ENCODE measurements around the gene PHACTR3.

PHACTR3 gene

GRCh38 chr20:59571551-59572314 is 32.6 kb upstream of the PHACTR3 start:
- no peak overlapping the region for H3K4ac ChIP-seq (ENCODE audit: low read depth in 1 of 2, low read length in 2 of 2)
- no peak overlapping the region for H3K27ac ChIP-seq (ENCODE audit: low read length, poor library complexity, severe bottlenecking)
- no peak overlapping the region for H2BK5ac ChIP-seq (ENCODE audit: low read depth, low read length, poor library complexity, severe bottlenecking)
- H2BK120ac ChIP-seq (ENCODE audit: low read depth, low read length): no peak overlapping the region
- H3K4me3 ChIP-seq (ENCODE audit: insufficient read depth in 1 of 2, low read depth in 1 of 2, low read length in 2 of 2): peak overlapping the region in 1 of 2 experiments; percentile 80
- no peak overlapping the region for H3K14ac ChIP-seq (ENCODE audit: low read length in 2 of 2)
- no peak overlapping the region for H2BK15ac ChIP-seq (ENCODE audit: low read depth, poor library complexity, severe bottlenecking)
- WGBS: 56% methylated on average over 28 of the region's 28 CpGs
- H3K23ac ChIP-seq (ENCODE audit: low read length in 2 of 2): no peak overlapping the region
- no peak overlapping the region for H2BK12ac ChIP-seq (ENCODE audit: low read length in 2 of 2)
- no peak overlapping the region for H2AK5ac ChIP-seq (ENCODE audit: low read length, severe bottlenecking)
- H3K4me2 ChIP-seq (ENCODE audit: low read length, poor library complexity, severe bottlenecking): no peak overlapping the region
- no peak overlapping the region for H2AFZ ChIP-seq (ENCODE audit: low read depth, low read length)
- no peaks in the 10 kb centered on the region for H3K9me3 ChIP-seq (ENCODE audit: control insufficient read depth, low read length)
- peak overlapping the region; percentile 95 for H3K9ac ChIP-seq (ENCODE audit: low read length)
- no peak for DNase-seq
- no peak overlapping the region for H3K18ac ChIP-seq (ENCODE audit: low read depth in 1 of 2, low read length in 2 of 2)
- H3K79me1 ChIP-seq (replicated peaks; ENCODE audit: low read length, poor library complexity, severe bottlenecking): no peaks in the 10 kb centered on the region
- H4K8ac ChIP-seq (ENCODE audit: low read length): no peak overlapping the region
- H4K91ac ChIP-seq (ENCODE audit: low read length): no peak overlapping the region
- H3K27me3 ChIP-seq (ENCODE audit: control insufficient read depth in 1 of 2, insufficient read depth in 1 of 2, low read length in 2 of 2): peaks cover 3 to 88% of the 10 kb centered on the region in 2 experiments
- no peaks in the 10 kb centered on the region for H3K36me3 ChIP-seq (ENCODE audit: control insufficient read depth in 1 of 2, insufficient read depth in 2 of 2, low read depth in 1 of 2, low read length in 2 of 2)
- H3K4me1 ChIP-seq (ENCODE audit: control insufficient read depth, insufficient read depth, low read depth, low read length): no peaks in the 10 kb centered on the region

DNA sequence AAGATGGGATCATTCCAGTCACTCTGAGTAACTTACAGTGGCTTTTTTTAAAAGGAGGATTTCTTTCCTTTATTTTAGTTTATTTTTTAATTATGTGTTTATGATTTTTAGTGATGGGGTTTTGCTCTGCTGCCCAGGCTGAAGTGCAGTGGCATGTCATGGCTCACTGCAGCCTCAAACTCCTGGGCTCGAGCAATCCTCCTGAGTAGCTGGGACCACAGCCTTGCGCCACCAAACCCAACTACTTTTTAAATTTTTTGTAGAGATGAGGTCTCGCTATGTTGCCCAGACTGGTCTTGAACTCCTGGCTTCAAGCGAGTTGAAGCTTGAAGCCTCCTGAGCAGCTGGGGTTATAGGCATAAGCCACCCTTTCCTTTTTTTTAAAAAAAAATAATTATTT is 31.8 kb upstream of the PHACTR3 start:
- Histone ChIP-seq H3K4ac (ENCODE audit: low read depth in 1 of 2, low read length in 2 of 2) (no peak overlapping the region), H3K27ac (ENCODE audit: low read length, poor library complexity, severe bottlenecking) (no peak overlapping the region), H3K4me2 (ENCODE audit: low read length, poor library complexity, severe bottlenecking) (no peak overlapping the region), H2BK12ac (ENCODE audit: low read length in 2 of 2) (no peak overlapping the region), H3K4me3 (ENCODE audit: insufficient read depth in 1 of 2, low read depth in 1 of 2, low read length in 2 of 2) (no peak overlapping the region), H4K8ac (ENCODE audit: low read length) (no peak overlapping the region), H2BK5ac (ENCODE audit: low read depth, low read length, poor library complexity, severe bottlenecking) (no peak overlapping the region), H2BK15ac (ENCODE audit: low read depth, poor library complexity, severe bottlenecking) (no peak overlapping the region), H2BK120ac (ENCODE audit: low read depth, low read length) (no peak overlapping the region), H3K36me3 (ENCODE audit: control insufficient read depth in 1 of 2, insufficient read depth in 2 of 2, low read depth in 1 of 2, low read length in 2 of 2) (no peaks in the 10 kb centered on the region), H2AK5ac (ENCODE audit: low read length, severe bottlenecking) (no peak overlapping the region), H4K91ac (ENCODE audit: low read length) (no peak overlapping the region), H3K79me1 (replicated peaks; ENCODE audit: low read length, poor library complexity, severe bottlenecking) (no peaks in the 10 kb centered on the region), H3K4me1 (ENCODE audit: control insufficient read depth, insufficient read depth, low read depth, low read length) (no peaks in the 10 kb centered on the region), H3K9ac (ENCODE audit: low read length) (no peak overlapping the region), H3K18ac (ENCODE audit: low read depth in 1 of 2, low read length in 2 of 2) (no peak overlapping the region), H2AFZ (ENCODE audit: low read depth, low read length) (no peak overlapping the region), H3K27me3 (ENCODE audit: control insufficient read depth in 1 of 2, insufficient read depth in 1 of 2, low read length in 2 of 2) (peaks cover 6 to 85% of the 10 kb centered on the region in 2 experiments), H3K23ac (ENCODE audit: low read length in 2 of 2) (no peak overlapping the region), H3K14ac (ENCODE audit: low read length in 2 of 2) (no peak overlapping the region), H3K9me3 (ENCODE audit: control insufficient read depth, low read length) (no peaks in the 10 kb centered on the region)
- 63% methylated on average over 3 of the region's 4 CpGs for WGBS
- no peak for DNase-seq

DNA sequence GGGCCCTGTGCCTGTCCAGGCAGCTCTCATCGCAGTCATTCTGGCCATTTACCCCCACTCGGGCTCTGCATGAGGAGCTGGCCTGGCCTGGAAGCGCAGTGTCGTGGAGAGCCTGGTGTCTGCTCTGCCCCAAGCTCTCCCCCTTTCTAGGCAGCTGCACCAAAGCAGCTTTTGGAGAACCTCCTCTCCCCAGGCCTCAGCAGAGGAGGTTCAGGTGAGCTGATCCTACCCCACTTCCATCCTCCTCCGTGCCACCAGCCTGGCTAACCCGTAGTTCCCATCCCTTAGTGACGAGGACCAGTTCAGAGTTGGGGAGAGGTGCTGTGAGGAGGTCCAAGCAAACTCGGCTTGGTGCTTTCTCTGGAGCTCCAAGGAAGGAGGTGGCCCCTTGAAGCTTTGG is 30.5 kb upstream of the PHACTR3 start:
- H2AFZ ChIP-seq (ENCODE audit: low read depth, low read length): no peak overlapping the region
- no peak overlapping the region for H3K14ac ChIP-seq (ENCODE audit: low read length in 2 of 2)
- no peaks in the 10 kb centered on the region for H3K79me1 ChIP-seq (replicated peaks; ENCODE audit: low read length, poor library complexity, severe bottlenecking)
- H2BK12ac ChIP-seq (ENCODE audit: low read length in 2 of 2): no peak overlapping the region
- DNase-seq: no peak
- H3K4me1 ChIP-seq (ENCODE audit: control insufficient read depth, insufficient read depth, low read depth, low read length): no peaks in the 10 kb centered on the region
- H3K23ac ChIP-seq (ENCODE audit: low read length in 2 of 2): no peak overlapping the region
- peaks cover 12 to 85% of the 10 kb centered on the region in 2 experiments for H3K27me3 ChIP-seq (ENCODE audit: control insufficient read depth in 1 of 2, insufficient read depth in 1 of 2, low read length in 2 of 2)
- peak overlapping the region in 1 of 2 experiments; percentile 2 for H3K4me3 ChIP-seq (ENCODE audit: insufficient read depth in 1 of 2, low read depth in 1 of 2, low read length in 2 of 2)
- 80% methylated on average over 8 of the region's 8 CpGs for WGBS
- no peaks in the 10 kb centered on the region for H3K36me3 ChIP-seq (ENCODE audit: control insufficient read depth in 1 of 2, insufficient read depth in 2 of 2, low read depth in 1 of 2, low read length in 2 of 2)
- H4K8ac ChIP-seq (ENCODE audit: low read length): no peak overlapping the region
- H2BK120ac ChIP-seq (ENCODE audit: low read depth, low read length): no peak overlapping the region
- no peaks in the 10 kb centered on the region for H3K9me3 ChIP-seq (ENCODE audit: control insufficient read depth, low read length)
- H3K4me2 ChIP-seq (ENCODE audit: low read length, poor library complexity, severe bottlenecking): no peak overlapping the region
- no peak overlapping the region for H3K9ac ChIP-seq (ENCODE audit: low read length)
- H3K4ac ChIP-seq (ENCODE audit: low read depth in 1 of 2, low read length in 2 of 2): no peak overlapping the region
- no peak overlapping the region for H2AK5ac ChIP-seq (ENCODE audit: low read length, severe bottlenecking)
- no peak overlapping the region for H3K18ac ChIP-seq (ENCODE audit: low read depth in 1 of 2, low read length in 2 of 2)
- no peak overlapping the region for H4K91ac ChIP-seq (ENCODE audit: low read length)
- H2BK5ac ChIP-seq (ENCODE audit: low read depth, low read length, poor library complexity, severe bottlenecking): no peak overlapping the region
- no peak overlapping the region for H3K27ac ChIP-seq (ENCODE audit: low read length, poor library complexity, severe bottlenecking)
- H2BK15ac ChIP-seq (ENCODE audit: low read depth, poor library complexity, severe bottlenecking): no peak overlapping the region

DNA sequence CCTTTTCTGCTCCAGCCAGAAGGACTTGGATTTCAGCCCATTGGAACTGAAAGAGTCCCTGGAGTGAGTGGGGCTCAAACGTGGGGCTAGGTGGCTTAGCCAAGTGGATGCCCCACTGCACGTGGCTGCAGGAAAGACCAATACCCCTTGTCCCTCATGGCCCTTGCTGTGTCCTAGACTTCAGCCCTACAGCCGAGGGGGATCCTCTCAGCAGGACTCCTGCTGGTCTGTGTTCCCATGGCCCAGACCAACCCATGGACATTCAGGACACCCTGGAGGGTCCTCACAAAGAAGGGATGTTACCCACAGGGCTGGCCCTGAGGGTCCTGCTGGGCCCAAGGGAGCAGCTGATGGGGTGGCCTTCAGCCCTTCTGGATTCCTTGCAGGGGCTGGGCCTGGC is 30.0 kb upstream of the PHACTR3 start:
- no peak overlapping the region for H3K9ac ChIP-seq (ENCODE audit: low read length)

More for the DNA sequence above, 30.0 kb upstream of the PHACTR3 start:
- Histone ChIP-seq H2BK15ac (ENCODE audit: low read depth, poor library complexity, severe bottlenecking) (no peak overlapping the region), H4K8ac (ENCODE audit: low read length) (no peak overlapping the region), H3K4ac (ENCODE audit: low read depth in 1 of 2, low read length in 2 of 2) (no peak overlapping the region), H3K14ac (ENCODE audit: low read length in 2 of 2) (no peak overlapping the region), H3K4me3 (ENCODE audit: insufficient read depth in 1 of 2, low read depth in 1 of 2, low read length in 2 of 2) (no peak overlapping the region), H2AK5ac (ENCODE audit: low read length, severe bottlenecking) (no peak overlapping the region), H3K23ac (ENCODE audit: low read length in 2 of 2) (no peak overlapping the region), H3K27ac (ENCODE audit: low read length, poor library complexity, severe bottlenecking) (no peak overlapping the region), H3K79me1 (replicated peaks; ENCODE audit: low read length, poor library complexity, severe bottlenecking) (no peaks in the 10 kb centered on the region), H2BK5ac (ENCODE audit: low read depth, low read length, poor library complexity, severe bottlenecking) (no peak overlapping the region), H2BK120ac (ENCODE audit: low read depth, low read length) (no peak overlapping the region), H4K91ac (ENCODE audit: low read length) (no peak overlapping the region), H3K18ac (ENCODE audit: low read depth in 1 of 2, low read length in 2 of 2) (no peak overlapping the region), H3K9me3 (ENCODE audit: control insufficient read depth, low read length) (no peaks in the 10 kb centered on the region), H2BK12ac (ENCODE audit: low read length in 2 of 2) (no peak overlapping the region), H3K4me1 (ENCODE audit: control insufficient read depth, insufficient read depth, low read depth, low read length) (no peaks in the 10 kb centered on the region), H2AFZ (ENCODE audit: low read depth, low read length) (no peak overlapping the region), H3K36me3 (ENCODE audit: control insufficient read depth in 1 of 2, insufficient read depth in 2 of 2, low read depth in 1 of 2, low read length in 2 of 2) (no peaks in the 10 kb centered on the region), H3K27me3 (ENCODE audit: control insufficient read depth in 1 of 2, insufficient read depth in 1 of 2, low read length in 2 of 2) (peaks cover 12 to 85% of the 10 kb centered on the region in 2 experiments), H3K4me2 (ENCODE audit: low read length, poor library complexity, severe bottlenecking) (no peak overlapping the region)
- no peak for DNase-seq
- WGBS: 41% methylated on average over 3 of the region's 3 CpGs
